ENCODE measurements around the gene IRS1. TPM values are rescaled to one million over a fixed set of nuclear protein-coding genes. Genes with fewer than 3 reads are reported as not detected.
"Not testable (repeated sequence)": the region's sequence is repeated elsewhere in the genome, so short reads cannot be mapped to it uniquely, and the experiment has no call there.

Gene IRS1
- polyA plus RNA-seq, 1 donor (not counting 4 experiments of a cell fraction or from before 2014, with no cell fraction given) = 11.2 TPM

DNA sequence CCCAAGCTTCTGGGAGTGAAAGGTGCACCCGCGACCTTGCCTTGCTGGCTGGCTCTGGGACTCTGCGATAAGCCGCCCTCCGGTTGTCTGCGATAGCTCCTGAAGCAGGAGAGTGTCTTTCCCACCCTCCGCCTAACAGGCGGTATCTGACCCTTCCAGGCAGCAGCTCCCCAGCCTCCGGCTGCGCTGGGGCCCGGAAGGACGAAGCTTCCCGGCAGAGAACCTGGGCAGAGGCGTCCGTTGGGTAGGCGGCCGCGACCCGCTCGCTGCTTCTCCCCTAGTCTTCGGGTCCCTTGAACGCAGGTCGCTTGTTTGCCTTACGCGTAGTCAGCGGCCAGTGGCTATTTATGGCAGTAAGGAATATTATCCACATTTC is 35.8 kb upstream of the IRS1 start:
- no peak for TF ChIP-seq EZH2 (IDR thresholded peaks at IDR 0.05; ENCODE audit: low read length)
- TF ChIP-seq, protein P1, sequence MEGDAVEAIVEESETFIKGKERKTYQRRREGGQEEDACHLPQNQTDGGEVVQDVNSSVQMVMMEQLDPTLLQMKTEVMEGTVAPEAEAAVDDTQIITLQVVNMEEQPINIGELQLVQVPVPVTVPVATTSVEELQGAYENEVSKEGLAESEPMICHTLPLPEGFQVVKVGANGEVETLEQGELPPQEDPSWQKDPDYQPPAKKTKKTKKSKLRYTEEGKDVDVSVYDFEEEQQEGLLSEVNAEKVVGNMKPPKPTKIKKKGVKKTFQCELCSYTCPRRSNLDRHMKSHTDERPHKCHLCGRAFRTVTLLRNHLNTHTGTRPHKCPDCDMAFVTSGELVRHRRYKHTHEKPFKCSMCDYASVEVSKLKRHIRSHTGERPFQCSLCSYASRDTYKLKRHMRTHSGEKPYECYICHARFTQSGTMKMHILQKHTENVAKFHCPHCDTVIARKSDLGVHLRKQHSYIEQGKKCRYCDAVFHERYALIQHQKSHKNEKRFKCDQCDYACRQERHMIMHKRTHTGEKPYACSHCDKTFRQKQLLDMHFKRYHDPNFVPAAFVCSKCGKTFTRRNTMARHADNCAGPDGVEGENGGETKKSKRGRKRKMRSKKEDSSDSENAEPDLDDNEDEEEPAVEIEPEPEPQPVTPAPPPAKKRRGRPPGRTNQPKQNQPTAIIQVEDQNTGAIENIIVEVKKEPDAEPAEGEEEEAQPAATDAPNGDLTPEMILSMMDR (optimal IDR thresholded peaks at IDR 0.05 in 1 of 3, IDR thresholded peaks at IDR 0.05 in 1 of 3, conservative IDR thresholded peaks at IDR 0.05 in 1 of 3; ENCODE audit: extremely low read depth in 1 of 3, insufficient read depth in 2 of 3, low read length in 3 of 3) = no peak

DNA sequence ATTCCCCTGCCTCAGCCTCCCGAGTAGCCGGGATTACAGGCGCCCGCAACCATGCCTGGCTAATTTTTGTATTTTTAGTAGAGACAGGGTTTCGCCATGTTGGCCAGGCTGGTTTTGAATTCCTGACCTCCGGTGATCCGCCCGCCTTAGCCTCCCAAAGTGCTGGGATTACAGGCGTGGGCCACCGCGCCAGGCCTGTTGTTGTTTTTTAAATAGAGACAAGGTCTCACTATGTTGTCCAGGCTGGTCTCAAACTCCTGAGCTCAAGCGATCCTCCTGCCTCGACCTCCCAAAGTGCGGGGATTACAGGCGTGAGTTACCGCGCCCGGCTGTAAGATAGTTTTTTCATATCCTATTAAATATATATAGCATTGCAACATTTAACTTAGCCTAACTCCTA is 35.3 kb upstream of the IRS1 start:
- H3K36me3 ChIP-seq (ENCODE audit: control insufficient read depth in 2 of 2, extremely low read depth in 1 of 2, insufficient read depth in 2 of 2, low read length in 2 of 2); H3K9me3 ChIP-seq (ENCODE audit: control insufficient read depth, low read depth, low read length); H2AFZ ChIP-seq (ENCODE audit: control insufficient read depth, low read length); DNase-seq (ENCODE audit: low read depth, low spot score); dilution Hi-C loops (cut with MboI; ENCODE audit: extremely low pct_ligation_motif_present, low sequenced_read_pairs); H4K20me1 ChIP-seq (ENCODE audit: control insufficient read depth, extremely low read depth, insufficient read depth, low read length); H3K27ac ChIP-seq (ENCODE audit: control insufficient read depth, insufficient read depth, low read length); H3K9me1 ChIP-seq (ENCODE audit: control insufficient read depth, extremely low read depth, insufficient read depth, low read length); FAIRE-seq; H3K27me3 ChIP-seq (ENCODE audit: control insufficient read depth, extremely low read depth, insufficient read depth, low read length): not testable (repeated sequence)
- Histone ChIP-seq H3K79me2 (ENCODE audit: control insufficient read depth, insufficient read depth, low read length) (peaks cover 19% of the 10 kb centered on the region), H3K4me3 (ENCODE audit: control insufficient read depth in 2 of 3, extremely low read depth in 1 of 3, insufficient read depth in 2 of 3, low read depth in 1 of 3, low read length in 3 of 3) (peak overlapping the region; percentile 70 to 81 (median 80)), H3K4me2 (ENCODE audit: control insufficient read depth, extremely low read depth, insufficient read depth, low read depth, low read length) (peak overlapping the region; percentile 79), H3K9ac (ENCODE audit: control insufficient read depth, extremely low read depth, insufficient read depth, low read length) (peak overlapping the region; percentile 93), H3K4me1 (ENCODE audit: control insufficient read depth, extremely low read depth, insufficient read depth, low read length) (peaks cover 15% of the 10 kb centered on the region)

More for the DNA sequence above, 35.8 kb upstream of the IRS1 start:
- no peaks in the 10 kb centered on the region for H3K9me3 ChIP-seq (ENCODE audit: control insufficient read depth, low read depth, low read length)
- H3K4me3 ChIP-seq (ENCODE audit: control insufficient read depth in 2 of 3, extremely low read depth in 1 of 3, insufficient read depth in 2 of 3, low read depth in 1 of 3, low read length in 3 of 3) = peak overlapping the region; percentile 70 to 81 (median 80)
- dilution Hi-C loops (cut with MboI; ENCODE audit: extremely low pct_ligation_motif_present, low sequenced_read_pairs) = no loop called here
- FAIRE-seq (no peak), DNase-seq (ENCODE audit: low read depth, low spot score) (no peak)
- peak overlapping the region; percentile 93 for H3K9ac ChIP-seq (ENCODE audit: control insufficient read depth, extremely low read depth, insufficient read depth, low read length)
- peak overlapping the region; percentile 98 for H2AFZ ChIP-seq (ENCODE audit: control insufficient read depth, low read length)
- H3K4me2 ChIP-seq (ENCODE audit: control insufficient read depth, extremely low read depth, insufficient read depth, low read depth, low read length) = peak overlapping the region; percentile 79
- H3K4me1 ChIP-seq (ENCODE audit: control insufficient read depth, extremely low read depth, insufficient read depth, low read length) = peaks cover 15% of the 10 kb centered on the region
- peaks cover 0 to 5% of the 10 kb centered on the region in 2 experiments for H3K36me3 ChIP-seq (ENCODE audit: control insufficient read depth in 2 of 2, extremely low read depth in 1 of 2, insufficient read depth in 2 of 2, low read length in 2 of 2)
- H3K79me2 ChIP-seq (ENCODE audit: control insufficient read depth, insufficient read depth, low read length) = peaks cover 19% of the 10 kb centered on the region
- no peaks in the 10 kb centered on the region for H4K20me1 ChIP-seq (ENCODE audit: control insufficient read depth, extremely low read depth, insufficient read depth, low read length)
- no peaks in the 10 kb centered on the region for H3K27me3 ChIP-seq (ENCODE audit: control insufficient read depth, extremely low read depth, insufficient read depth, low read length)
- H3K9me1 ChIP-seq (ENCODE audit: control insufficient read depth, extremely low read depth, insufficient read depth, low read length) = no peaks in the 10 kb centered on the region
- peak overlapping the region; percentile 89 for H3K27ac ChIP-seq (ENCODE audit: control insufficient read depth, insufficient read depth, low read length)

DNA sequence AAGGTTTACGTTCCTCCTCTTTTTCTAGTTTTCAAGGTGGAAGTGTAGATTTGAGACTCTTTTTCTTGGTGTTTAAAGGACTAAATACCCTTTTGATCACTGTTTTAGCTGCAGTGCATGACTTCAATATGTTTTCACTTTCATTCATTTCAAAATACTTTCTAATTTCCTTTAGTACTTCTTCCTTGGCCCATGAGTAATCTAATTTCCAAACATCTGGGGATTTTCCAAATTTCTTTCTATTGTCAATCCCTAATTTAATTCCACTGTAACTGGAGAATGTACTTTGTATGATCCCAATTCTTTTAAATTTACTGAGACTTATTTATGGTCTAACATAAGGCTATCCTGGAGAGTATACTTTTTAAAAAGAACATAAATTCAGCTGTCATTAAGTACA is 32.4 kb upstream of the IRS1 start:
- no peaks in the 10 kb centered on the region for H3K27me3 ChIP-seq (ENCODE audit: control insufficient read depth, extremely low read depth, insufficient read depth, low read length)
- no peak overlapping the region for H3K9ac ChIP-seq (ENCODE audit: control insufficient read depth, extremely low read depth, insufficient read depth, low read length)
- TF ChIP-seq EZH2 (IDR thresholded peaks at IDR 0.05; ENCODE audit: low read length) = no peak
- TF ChIP-seq, protein P1 (optimal IDR thresholded peaks at IDR 0.05 in 1 of 3, IDR thresholded peaks at IDR 0.05 in 1 of 3, conservative IDR thresholded peaks at IDR 0.05 in 1 of 3; ENCODE audit: extremely low read depth in 1 of 3, insufficient read depth in 2 of 3, low read length in 3 of 3) = no peak
- H3K4me1 ChIP-seq (ENCODE audit: control insufficient read depth, extremely low read depth, insufficient read depth, low read length) = peaks cover 3% of the 10 kb centered on the region
- H3K27ac ChIP-seq (ENCODE audit: control insufficient read depth, insufficient read depth, low read length) = no peak overlapping the region
- no peak overlapping the region for H2AFZ ChIP-seq (ENCODE audit: control insufficient read depth, low read length)
- H3K9me1 ChIP-seq (ENCODE audit: control insufficient read depth, extremely low read depth, insufficient read depth, low read length) = no peaks in the 10 kb centered on the region
- no peak overlapping the region for H3K4me2 ChIP-seq (ENCODE audit: control insufficient read depth, extremely low read depth, insufficient read depth, low read depth, low read length)
- H3K36me3 ChIP-seq (ENCODE audit: control insufficient read depth in 2 of 2, extremely low read depth in 1 of 2, insufficient read depth in 2 of 2, low read length in 2 of 2) = no peaks in the 10 kb centered on the region
- no peak overlapping the region for H3K4me3 ChIP-seq (ENCODE audit: control insufficient read depth in 2 of 3, extremely low read depth in 1 of 3, insufficient read depth in 2 of 3, low read depth in 1 of 3, low read length in 3 of 3)
- FAIRE-seq (no peak), DNase-seq (ENCODE audit: low read depth, low spot score) (no peak)
- H3K9me3 ChIP-seq (ENCODE audit: control insufficient read depth, low read depth, low read length) = no peaks in the 10 kb centered on the region
- no peaks in the 10 kb centered on the region for H4K20me1 ChIP-seq (ENCODE audit: control insufficient read depth, extremely low read depth, insufficient read depth, low read length)
- dilution Hi-C loops (cut with MboI; ENCODE audit: extremely low pct_ligation_motif_present, low sequenced_read_pairs) = no loop called here
- peaks cover 6% of the 10 kb centered on the region for H3K79me2 ChIP-seq (ENCODE audit: control insufficient read depth, insufficient read depth, low read length)

All from keratinocyte (primary cell).